Glutamatergic neuron (in vitro differentiated cells): ENCODE results near the gene SERGEF. TPM values are rescaled to one million over a fixed set of nuclear protein-coding genes. Genes with fewer than 3 reads are reported as not detected.

Experiments used
- DNase-seq: peaks from one replicate; pipeline ENCODE4 v3.0.0; 2022
- H3K27ac Mint-ChIP-seq: one replicate; pipeline ENCODE4 v1.8.0; 2020; ENCODE audit warnings: mild to moderate bottlenecking, mixed read lengths, inconsistent platforms; ENCODE audit not compliant: unreplicated experiment
- H3K27me3 Mint-ChIP-seq: one replicate; pipeline ENCODE4 v1.8.0; 2020; ENCODE audit warnings: mild to moderate bottlenecking, moderate library complexity, mixed read lengths, inconsistent platforms; ENCODE audit not compliant: unreplicated experiment
- H3K36me3 Mint-ChIP-seq: one replicate; pipeline ENCODE4 v1.8.0; 2020; ENCODE audit warnings: mild to moderate bottlenecking, mixed read lengths, inconsistent platforms; ENCODE audit not compliant: unreplicated experiment
- H3K4me1 Mint-ChIP-seq: one replicate; pipeline ENCODE4 v1.8.0; 2020; ENCODE audit warnings: mild to moderate bottlenecking, low read depth, mixed read lengths, inconsistent platforms; ENCODE audit not compliant: unreplicated experiment
- H3K4me3 Mint-ChIP-seq: one replicate; pipeline ENCODE4 v1.8.0; 2020; ENCODE audit warnings: mild to moderate bottlenecking, mixed read lengths, inconsistent platforms; ENCODE audit not compliant: unreplicated experiment
- H3K9me3 Mint-ChIP-seq: one replicate; pipeline ENCODE4 v1.8.0; 2020; ENCODE audit warnings: mild to moderate bottlenecking, moderate library complexity, mixed read lengths, inconsistent platforms; ENCODE audit not compliant: unreplicated experiment
- total RNA-seq: library from RNA; stranded (reverse); fragmentation: NEBNext Ultra II Directional; extraction: Animal tissue kit (Norgen Biotek cat#: 25700); gene quantifications from one replicate; pipeline ENCODE4 v1.2.1, GENCODE V29; 2021; ENCODE audit not compliant: unreplicated experiment
- TF ChIP-seq, protein P1 (sequence below): fragments of 200-600 bp; sonication (generic); IDR thresholded peaks from one replicate; pipeline ENCODE4 v1.5.0; 2021; ENCODE audit not compliant: partially characterized antibody, unreplicated experiment

Gene SERGEF
- total RNA-seq, 1 donor from 2014 or later = 42.5 TPM

GRCh38 chr11:17744151-17744940 is 268.5 kb downstream of the SERGEF start:
- Mint-ChIP-seq H3K9me3 (peaks cover 2% of the 10 kb centered on the region), H3K27ac (no peak overlapping the region), H3K36me3 (no peaks in the 10 kb centered on the region), H3K27me3 (peaks cover 5% of the 10 kb centered on the region), H3K4me1 (peaks cover 8% of the 10 kb centered on the region), H3K4me3 (no peak overlapping the region)
- TF ChIP-seq, protein P1, sequence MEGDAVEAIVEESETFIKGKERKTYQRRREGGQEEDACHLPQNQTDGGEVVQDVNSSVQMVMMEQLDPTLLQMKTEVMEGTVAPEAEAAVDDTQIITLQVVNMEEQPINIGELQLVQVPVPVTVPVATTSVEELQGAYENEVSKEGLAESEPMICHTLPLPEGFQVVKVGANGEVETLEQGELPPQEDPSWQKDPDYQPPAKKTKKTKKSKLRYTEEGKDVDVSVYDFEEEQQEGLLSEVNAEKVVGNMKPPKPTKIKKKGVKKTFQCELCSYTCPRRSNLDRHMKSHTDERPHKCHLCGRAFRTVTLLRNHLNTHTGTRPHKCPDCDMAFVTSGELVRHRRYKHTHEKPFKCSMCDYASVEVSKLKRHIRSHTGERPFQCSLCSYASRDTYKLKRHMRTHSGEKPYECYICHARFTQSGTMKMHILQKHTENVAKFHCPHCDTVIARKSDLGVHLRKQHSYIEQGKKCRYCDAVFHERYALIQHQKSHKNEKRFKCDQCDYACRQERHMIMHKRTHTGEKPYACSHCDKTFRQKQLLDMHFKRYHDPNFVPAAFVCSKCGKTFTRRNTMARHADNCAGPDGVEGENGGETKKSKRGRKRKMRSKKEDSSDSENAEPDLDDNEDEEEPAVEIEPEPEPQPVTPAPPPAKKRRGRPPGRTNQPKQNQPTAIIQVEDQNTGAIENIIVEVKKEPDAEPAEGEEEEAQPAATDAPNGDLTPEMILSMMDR = no peak
- peak; percentile 9 for DNase-seq

- TF ChIP-seq, protein P1 = no peak
- Mint-ChIP-seq H3K27ac (no peak overlapping the region), H3K9me3 (peaks cover 2% of the 10 kb centered on the region), H3K4me3 (no peak overlapping the region), H3K27me3 (peaks cover 5% of the 10 kb centered on the region), H3K36me3 (no peaks in the 10 kb centered on the region), H3K4me1 (peaks cover 6% of the 10 kb centered on the region)
- peak; percentile 4 for DNase-seq
Observed at GRCh38 chr11:17743808-17744119, 269.1 kb downstream of the SERGEF start.

DNA sequence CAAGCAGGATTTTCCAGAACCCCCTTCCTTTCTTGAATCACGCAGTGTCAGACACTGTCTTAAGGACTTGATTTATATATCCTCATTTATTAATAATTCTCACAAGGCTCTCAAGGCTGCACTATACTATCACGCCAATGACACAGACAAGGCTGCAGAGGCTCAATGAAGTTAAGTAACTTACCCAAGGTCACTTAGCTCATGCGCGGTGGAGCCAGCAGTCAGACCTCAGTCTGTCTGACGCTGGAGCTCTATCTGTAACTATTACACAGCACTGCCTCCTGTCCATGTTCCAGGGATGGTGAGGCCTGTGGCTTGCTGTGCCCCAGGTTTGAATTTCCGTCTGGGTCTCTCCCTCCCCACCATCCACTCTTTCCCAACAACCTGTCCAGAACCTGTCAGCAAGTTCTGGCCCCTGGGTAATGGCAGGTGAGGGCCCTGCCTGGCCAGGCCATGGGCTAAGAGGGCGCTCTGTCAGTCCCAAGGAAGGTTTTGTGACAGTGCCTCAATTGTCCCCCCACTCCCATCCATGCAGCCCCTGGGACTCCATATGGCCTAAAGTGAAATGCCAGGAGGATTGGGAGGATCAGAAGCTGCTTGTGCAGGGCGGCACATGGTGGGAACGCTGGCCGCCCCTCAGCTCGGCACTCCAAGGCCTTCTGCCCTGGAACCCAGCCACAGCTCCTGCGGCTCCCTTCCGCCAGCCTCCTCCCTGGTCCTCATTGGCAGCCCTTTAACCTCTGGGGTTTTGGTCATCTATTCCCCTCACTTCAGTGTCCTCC is 269.6 kb downstream of the SERGEF start:
- Mint-ChIP-seq H3K4me1 (peaks cover 6% of the 10 kb centered on the region), H3K4me3 (no peak overlapping the region), H3K9me3 (peaks cover 2% of the 10 kb centered on the region), H3K27me3 (peaks cover 5% of the 10 kb centered on the region), H3K27ac (no peak overlapping the region), H3K36me3 (no peaks in the 10 kb centered on the region)
- TF ChIP-seq, protein P1 = no peak
- peak; percentile 12 for DNase-seq

- Mint-ChIP-seq H3K4me3 (no peak overlapping the region), H3K27ac (no peak overlapping the region), H3K9me3 (peaks cover 2% of the 10 kb centered on the region), H3K4me1 (peaks cover 8% of the 10 kb centered on the region), H3K36me3 (no peaks in the 10 kb centered on the region), H3K27me3 (peaks cover 5% of the 10 kb centered on the region)
- TF ChIP-seq, protein P1 = no peak
- peak; percentile 10 for DNase-seq
Observed at GRCh38 chr11:17742019-17742418, 270.8 kb downstream of the SERGEF start.

DNA sequence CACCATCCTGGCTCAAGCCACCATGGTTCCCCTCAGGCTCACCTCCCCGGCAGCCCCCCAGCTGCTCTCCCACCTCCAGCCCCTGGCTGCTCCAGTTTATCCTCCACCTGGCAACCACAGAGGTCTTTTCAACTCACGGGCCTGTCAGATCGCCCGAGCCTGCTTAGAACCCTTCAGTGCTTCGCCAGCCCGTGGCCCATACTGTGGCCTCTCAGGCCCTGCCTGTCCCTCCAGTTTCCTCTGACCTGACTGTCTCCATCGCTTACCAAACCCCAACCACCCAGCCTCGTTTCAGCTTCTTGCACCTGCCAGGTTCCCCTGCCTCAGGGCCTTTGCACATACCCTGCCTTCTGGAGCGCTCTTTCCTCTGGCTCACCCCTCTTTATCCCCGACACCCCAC is 271.4 kb downstream of the SERGEF start:
- Mint-ChIP-seq H3K27me3 (peaks cover 9% of the 10 kb centered on the region), H3K4me3 (no peak overlapping the region), H3K4me1 (peaks cover 12% of the 10 kb centered on the region), H3K36me3 (peaks cover 4% of the 10 kb centered on the region), H3K9me3 (peaks cover 5% of the 10 kb centered on the region), H3K27ac (no peak overlapping the region)
- peak; percentile 9 for DNase-seq
- TF ChIP-seq, protein P1 = no peak
